GM18873 (cell line): ENCODE measurements around the gene GBA3.

Source experiments
- ATAC-seq: cut with Tn5 transposase; IDR thresholded peaks from one replicate; pipeline ENCODE4 v1.9.1; 2021; ENCODE audit warnings: mild to moderate bottlenecking, moderate library complexity, moderate number of reproducible peaks; ENCODE audit not compliant: unreplicated experiment, low FRiP score

The GBA3 gene

GRCh38 chr4:22766068-22766467, 73.3 kb downstream of the GBA3 start:
- no peak for ATAC-seq

GRCh38 chr4:22778547-22779163, 85.9 kb downstream of the GBA3 start:
- ATAC-seq = no peak

- ATAC-seq = no peak
Observed at GRCh38 chr4:22780317-22780716, 87.6 kb downstream of the GBA3 start.

GRCh38 chr4:22780797-22781196, 88.1 kb downstream of the GBA3 start:
- no peak for ATAC-seq

GRCh38 chr4:22787753-22788375, 95.1 kb downstream of the GBA3 start:
- no peak for ATAC-seq

- no peak for ATAC-seq
Observed at GRCh38 chr4:22790631-22791030, 97.9 kb downstream of the GBA3 start.

- no peak for ATAC-seq
Observed at GRCh38 chr4:22794732-22795131, 102.0 kb downstream of the GBA3 start.

GRCh38 chr4:22801391-22801790, 108.7 kb downstream of the GBA3 start:
- ATAC-seq = no peak

GRCh38 chr4:22802876-22803275, 110.1 kb downstream of the GBA3 start:
- no peak for ATAC-seq

- no peak for ATAC-seq
Observed at GRCh38 chr4:22803512-22803911, 110.8 kb downstream of the GBA3 start.

GRCh38 chr4:22814906-22815305, 122.2 kb downstream of the GBA3 start:
- no peak for ATAC-seq

- no peak for ATAC-seq
Observed at GRCh38 chr4:22824091-22824490, 131.4 kb downstream of the GBA3 start.

GRCh38 chr4:22842360-22843018, 149.8 kb downstream of the GBA3 start:
- no peak for ATAC-seq

- no peak for ATAC-seq
Observed at GRCh38 chr4:22848332-22848731, 155.6 kb downstream of the GBA3 start.

GRCh38 chr4:22850055-22850454, 157.3 kb downstream of the GBA3 start:
- ATAC-seq = no peak

- no peak for ATAC-seq
Observed at GRCh38 chr4:22850630-22851029, 157.9 kb downstream of the GBA3 start.

GRCh38 chr4:22857411-22857810, 164.7 kb downstream of the GBA3 start:
- no peak for ATAC-seq

GRCh38 chr4:22859318-22859717, 166.6 kb downstream of the GBA3 start:
- ATAC-seq = no peak
